Loucy (cell line): ENCODE measurements around the gene FHIT.

Source experiments
- H2AFZ ChIP-seq: fragments of 200-600 bp; sonication (generic); 2 replicates; pipeline ENCODE4 v1.6.0; 2016; ENCODE audit warnings: antibody characterized with exemption, mild to moderate bottlenecking, low read length, moderate library complexity
- H3F3A ChIP-seq: fragments of 200-600 bp; 2 replicates; pipeline ENCODE4 v1.6.0; 2016; ENCODE audit warnings: antibody characterized with exemption, low read depth, mild to moderate bottlenecking
- H3K27me3 ChIP-seq: fragments of 200-600 bp; sonication (generic); 2 replicates; pipeline ENCODE4 v1.6.1; 2014; ENCODE audit warnings: low read length, mild to moderate bottlenecking; ENCODE audit not compliant: insufficient read depth, poor library complexity, severe bottlenecking
- H3K36me3 ChIP-seq: fragments of 200-600 bp; sonication (generic); 2 replicates; pipeline ENCODE4 v1.6.1; 2016; ENCODE audit warnings: low read length; ENCODE audit not compliant: insufficient read depth
- H3K4me1 ChIP-seq: fragments of 200-600 bp; sonication (generic); 2 replicates; pipeline ENCODE4 v1.5.1; 2014; ENCODE audit warnings: low read length, mild to moderate bottlenecking; ENCODE audit not compliant: insufficient read depth, poor library complexity, severe bottlenecking
- H3K4me2 ChIP-seq: fragments of 200-600 bp; sonication (generic); 2 replicates; pipeline ENCODE4 v1.6.0; 2014; ENCODE audit warnings: antibody characterized with exemption, low read length, low read depth, mild to moderate bottlenecking; ENCODE audit not compliant: poor library complexity, severe bottlenecking
- H3K4me3 ChIP-seq: fragments of 200-600 bp; sonication (generic); 2 replicates; pipeline ENCODE4 v1.5.1; 2014; ENCODE audit warnings: low read length, mild to moderate bottlenecking, mixed read lengths; ENCODE audit not compliant: poor library complexity, severe bottlenecking
- H3K79me2 ChIP-seq: fragments of 200-600 bp; sonication (generic); 2 replicates; pipeline ENCODE4 v1.6.1; 2014; ENCODE audit warnings: low read length; ENCODE audit not compliant: insufficient read depth
- H3K9ac ChIP-seq: fragments of 200-600 bp; sonication (generic); 2 replicates; pipeline ENCODE4 v1.6.0; 2014; ENCODE audit warnings: mild to moderate bottlenecking, low read depth, low read length, moderate library complexity; ENCODE audit not compliant: poor library complexity, severe bottlenecking
- H3K9me2 ChIP-seq: fragments of 200-600 bp; sonication (generic); replicated peaks from 2 replicates; pipeline ENCODE4 v1.6.1; 2016; ENCODE audit warnings: low read depth, low read length, mixed read lengths
- H3K9me3 ChIP-seq: fragments of 200-600 bp; sonication (generic); 2 replicates; pipeline ENCODE4 v1.6.1; 2014; ENCODE audit warnings: mild to moderate bottlenecking, antibody characterized with exemption, low read length, low read depth; ENCODE audit not compliant: insufficient read depth
- H4K20me1 ChIP-seq: fragments of 200-600 bp; sonication (generic); 2 replicates; pipeline ENCODE4 v1.6.0; 2014; ENCODE audit warnings: antibody characterized with exemption, low read length, mild to moderate bottlenecking; ENCODE audit not compliant: insufficient read depth, poor library complexity, severe bottlenecking
- EZH2phosphoT487 ChIP-seq: fragments of 200-600 bp; IDR thresholded peaks from 2 replicates; pipeline ENCODE4 v1.6.1; 2018; ENCODE audit warnings: antibody characterized with exemption, mild to moderate bottlenecking, moderate library complexity, borderline replicate concordance
- TF ChIP-seq, protein P1 (sequence below): fragments of 200-600 bp; sonication (generic); conservative IDR thresholded peaks from 2 replicates; pipeline ENCODE4 v1.5.1; 2014; ENCODE audit warnings: mild to moderate bottlenecking, antibody characterized with exemption, low read length

The FHIT gene

DNA sequence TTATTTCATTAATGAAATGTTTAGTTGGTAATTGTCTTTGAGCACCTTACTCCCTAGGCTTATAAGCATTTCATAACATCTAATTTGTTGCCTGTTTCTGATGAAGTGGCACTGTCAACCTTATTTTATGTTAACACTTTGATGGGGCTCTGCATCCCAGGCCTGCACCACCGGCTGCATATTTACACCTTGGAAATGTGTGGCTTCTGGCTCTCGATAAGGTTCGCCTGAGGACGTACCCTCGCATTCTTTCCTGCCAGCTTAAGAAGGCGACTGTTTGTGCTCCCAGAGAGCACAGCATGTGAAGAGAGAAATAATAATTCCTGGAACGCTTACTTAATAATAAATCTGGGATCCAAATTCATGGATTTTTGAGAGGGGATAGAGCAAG lies 1438.1 kb downstream of the FHIT start:
- Histone ChIP-seq H3K9ac (no peak overlapping the region), H3K4me3 (no peak overlapping the region), H3F3A (no peaks in the 10 kb centered on the region), H4K20me1 (no peaks in the 10 kb centered on the region), H3K9me3 (no peaks in the 10 kb centered on the region), H3K27me3 (no peaks in the 10 kb centered on the region), H3K4me1 (peaks cover 20% of the 10 kb centered on the region), H3K36me3 (no peaks in the 10 kb centered on the region), H3K79me2 (no peaks in the 10 kb centered on the region), H2AFZ (no peak overlapping the region), H3K4me2 (no peak overlapping the region), H3K9me2 (no peaks in the 10 kb centered on the region)
- TF ChIP-seq, protein P1, sequence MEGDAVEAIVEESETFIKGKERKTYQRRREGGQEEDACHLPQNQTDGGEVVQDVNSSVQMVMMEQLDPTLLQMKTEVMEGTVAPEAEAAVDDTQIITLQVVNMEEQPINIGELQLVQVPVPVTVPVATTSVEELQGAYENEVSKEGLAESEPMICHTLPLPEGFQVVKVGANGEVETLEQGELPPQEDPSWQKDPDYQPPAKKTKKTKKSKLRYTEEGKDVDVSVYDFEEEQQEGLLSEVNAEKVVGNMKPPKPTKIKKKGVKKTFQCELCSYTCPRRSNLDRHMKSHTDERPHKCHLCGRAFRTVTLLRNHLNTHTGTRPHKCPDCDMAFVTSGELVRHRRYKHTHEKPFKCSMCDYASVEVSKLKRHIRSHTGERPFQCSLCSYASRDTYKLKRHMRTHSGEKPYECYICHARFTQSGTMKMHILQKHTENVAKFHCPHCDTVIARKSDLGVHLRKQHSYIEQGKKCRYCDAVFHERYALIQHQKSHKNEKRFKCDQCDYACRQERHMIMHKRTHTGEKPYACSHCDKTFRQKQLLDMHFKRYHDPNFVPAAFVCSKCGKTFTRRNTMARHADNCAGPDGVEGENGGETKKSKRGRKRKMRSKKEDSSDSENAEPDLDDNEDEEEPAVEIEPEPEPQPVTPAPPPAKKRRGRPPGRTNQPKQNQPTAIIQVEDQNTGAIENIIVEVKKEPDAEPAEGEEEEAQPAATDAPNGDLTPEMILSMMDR, result no peak
- TF ChIP-seq EZH2phosphoT487, result no peak

DNA sequence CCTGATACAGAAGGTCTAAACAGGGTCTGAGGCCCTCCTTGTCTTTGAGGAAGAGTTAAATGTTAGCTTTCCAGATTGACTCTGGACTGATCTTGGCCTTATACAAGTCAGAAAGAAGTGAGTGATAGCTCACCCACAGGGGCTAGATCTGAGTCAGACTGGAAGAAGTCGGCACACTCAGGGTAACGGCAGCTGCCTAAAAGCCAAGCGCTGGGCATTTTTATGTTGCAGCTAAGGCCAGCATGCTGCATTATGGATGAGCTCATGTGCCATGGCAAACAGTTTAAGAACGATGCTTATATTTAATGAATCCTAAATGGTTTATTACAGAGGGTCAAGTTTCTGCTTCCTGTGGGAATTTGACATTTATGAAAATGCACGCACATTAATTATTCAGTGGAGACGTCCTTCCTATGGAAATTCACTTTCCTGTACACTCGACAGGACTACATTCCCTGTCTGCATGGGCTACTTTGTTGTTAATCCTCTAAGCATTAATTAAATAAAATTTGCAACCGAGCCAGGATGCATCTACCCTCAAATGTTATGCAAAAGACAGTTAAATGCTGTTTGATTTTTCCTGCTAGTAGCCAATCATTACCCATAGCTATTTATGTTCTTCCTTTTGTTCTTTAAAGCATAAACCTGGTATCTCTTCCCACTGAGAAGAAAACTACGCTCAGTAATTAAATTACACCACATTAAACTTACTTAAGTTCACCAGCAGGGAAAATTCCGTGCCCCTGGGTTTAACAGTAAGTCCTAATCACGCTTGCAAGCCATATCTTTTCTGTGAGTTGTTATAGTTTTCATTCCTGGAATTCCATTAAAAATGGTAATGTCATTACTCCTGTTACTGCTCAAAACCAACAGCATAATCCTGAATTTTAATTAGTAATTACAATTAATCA lies 1438.8 kb downstream of the FHIT start:
- Histone ChIP-seq H3K9me2 (no peaks in the 10 kb centered on the region), H3K9ac (no peak overlapping the region), H3K4me2 (no peak overlapping the region), H3K4me3 (no peak overlapping the region), H3K79me2 (no peaks in the 10 kb centered on the region), H3F3A (no peaks in the 10 kb centered on the region), H4K20me1 (no peaks in the 10 kb centered on the region), H2AFZ (no peak overlapping the region), H3K4me1 (peaks cover 24% of the 10 kb centered on the region), H3K27me3 (no peaks in the 10 kb centered on the region), H3K9me3 (no peaks in the 10 kb centered on the region), H3K36me3 (no peaks in the 10 kb centered on the region)
- TF ChIP-seq EZH2phosphoT487, result no peak
- TF ChIP-seq, protein P1, result no peak

DNA sequence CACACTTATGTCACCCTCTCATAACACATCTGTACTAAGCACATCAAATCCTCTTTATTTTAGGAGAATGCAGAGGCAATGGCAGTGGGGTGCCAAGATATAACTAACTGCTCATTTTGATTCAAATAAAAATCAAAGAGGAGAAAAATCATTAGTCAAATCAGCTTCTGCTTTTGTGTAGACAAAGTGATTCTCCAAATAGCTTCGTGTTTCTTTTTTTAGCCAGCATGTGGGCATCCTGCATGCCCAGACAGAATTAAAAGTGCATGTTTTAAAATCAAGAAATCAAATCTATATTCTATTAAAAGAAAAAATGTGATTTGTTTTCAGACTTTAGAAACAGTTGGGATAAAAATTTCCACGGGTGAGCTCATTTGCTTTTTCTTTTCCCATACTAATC lies 1440.1 kb downstream of the FHIT start:
- H3K79me2 ChIP-seq, result no peaks in the 10 kb centered on the region
- no peaks in the 10 kb centered on the region for H3K9me3 ChIP-seq
- H3K27me3 ChIP-seq, result no peaks in the 10 kb centered on the region
- no peak for TF ChIP-seq EZH2phosphoT487
- TF ChIP-seq, protein P1, result no peak
- no peaks in the 10 kb centered on the region for H3F3A ChIP-seq
- H3K9ac ChIP-seq, result no peak overlapping the region
- no peak overlapping the region for H3K4me3 ChIP-seq
- H3K9me2 ChIP-seq, result no peaks in the 10 kb centered on the region
- no peak overlapping the region for H2AFZ ChIP-seq
- no peak overlapping the region for H3K4me2 ChIP-seq
- H3K4me1 ChIP-seq, result peaks cover 24% of the 10 kb centered on the region
- no peaks in the 10 kb centered on the region for H4K20me1 ChIP-seq
- no peaks in the 10 kb centered on the region for H3K36me3 ChIP-seq
